GM12873 (cell line): ENCODE data around the gene PBRM1.

Experiments
- TF ChIP-seq, protein P1 (sequence below): IDR thresholded peaks from 2 replicates; pipeline ENCODE4 v1.5.1; 2012; ENCODE audit warnings: low read depth, mild to moderate bottlenecking, moderate library complexity, low read length, control low read depth; ENCODE audit not compliant: insufficient read depth; ENCODE audit errors: missing control alignments

The PBRM1 gene

GRCh38 chr3:52710512-52710911, 24.8 kb upstream of the PBRM1 start:
- TF ChIP-seq, protein P1, sequence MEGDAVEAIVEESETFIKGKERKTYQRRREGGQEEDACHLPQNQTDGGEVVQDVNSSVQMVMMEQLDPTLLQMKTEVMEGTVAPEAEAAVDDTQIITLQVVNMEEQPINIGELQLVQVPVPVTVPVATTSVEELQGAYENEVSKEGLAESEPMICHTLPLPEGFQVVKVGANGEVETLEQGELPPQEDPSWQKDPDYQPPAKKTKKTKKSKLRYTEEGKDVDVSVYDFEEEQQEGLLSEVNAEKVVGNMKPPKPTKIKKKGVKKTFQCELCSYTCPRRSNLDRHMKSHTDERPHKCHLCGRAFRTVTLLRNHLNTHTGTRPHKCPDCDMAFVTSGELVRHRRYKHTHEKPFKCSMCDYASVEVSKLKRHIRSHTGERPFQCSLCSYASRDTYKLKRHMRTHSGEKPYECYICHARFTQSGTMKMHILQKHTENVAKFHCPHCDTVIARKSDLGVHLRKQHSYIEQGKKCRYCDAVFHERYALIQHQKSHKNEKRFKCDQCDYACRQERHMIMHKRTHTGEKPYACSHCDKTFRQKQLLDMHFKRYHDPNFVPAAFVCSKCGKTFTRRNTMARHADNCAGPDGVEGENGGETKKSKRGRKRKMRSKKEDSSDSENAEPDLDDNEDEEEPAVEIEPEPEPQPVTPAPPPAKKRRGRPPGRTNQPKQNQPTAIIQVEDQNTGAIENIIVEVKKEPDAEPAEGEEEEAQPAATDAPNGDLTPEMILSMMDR = no peak

- TF ChIP-seq, protein P1 = no peak
These were observed 21.9 kb upstream of the PBRM1 start for GRCh38 chr3:52707585-52707984.

DNA sequence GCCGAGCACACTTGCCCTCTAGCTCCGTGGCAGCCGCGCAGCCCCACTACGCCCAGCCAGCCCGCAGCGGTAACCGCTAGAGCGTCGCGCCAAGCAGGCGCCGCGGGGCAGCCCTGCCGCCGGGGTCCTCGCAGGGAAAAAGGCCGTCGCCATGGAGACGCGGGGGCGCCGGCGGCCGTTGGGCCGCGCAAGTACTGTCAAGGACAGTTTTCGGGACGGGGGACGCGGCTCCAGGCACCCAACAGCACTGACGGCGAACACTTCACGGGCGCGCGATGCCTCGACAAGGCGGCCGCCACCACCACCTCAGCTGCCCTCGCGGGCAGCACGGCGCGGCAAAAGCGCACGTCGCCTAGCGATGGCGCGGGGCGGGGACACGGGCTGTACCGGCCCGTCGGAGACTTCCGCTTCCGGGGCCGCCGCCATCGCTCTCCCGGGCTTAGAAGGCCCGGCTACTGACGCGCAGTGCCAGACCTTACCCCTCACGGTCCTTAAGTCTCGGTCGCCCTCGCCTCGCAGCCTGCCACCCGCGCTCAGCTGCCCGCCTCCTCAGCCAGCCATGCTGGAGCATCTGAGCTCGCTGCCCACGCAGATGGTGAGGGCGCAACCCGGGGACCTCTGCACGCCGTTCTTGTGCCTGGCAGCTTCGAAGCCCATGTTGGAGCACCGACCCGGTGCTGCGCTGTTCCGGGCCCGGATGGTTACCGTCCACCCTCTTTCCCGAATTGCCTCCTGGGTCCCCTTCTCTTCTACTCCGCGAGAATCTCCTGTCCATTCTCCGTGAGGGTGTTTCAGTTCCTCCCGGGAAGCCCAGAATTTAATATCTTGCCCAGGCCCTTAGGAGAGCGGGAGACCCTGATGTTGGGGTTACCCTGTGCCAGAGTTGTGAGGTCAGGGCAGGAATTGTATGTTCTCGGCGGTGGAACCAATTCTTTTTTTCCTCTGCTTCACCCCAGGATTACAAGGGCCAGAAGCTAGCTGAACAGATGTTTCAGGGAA, 20.3 kb upstream of the PBRM1 start, which contains the start of the genes GLT8D1 and SPCS1:
Gene GLT8D1, minus strand, starts transcription at position 104 of the 999 bp plus-strand sequence. CDS start 5,331 bp downstream, outside the sequence.
Gene SPCS1, plus strand, starts transcription at position 419 of the 999 bp plus-strand sequence. Its CDS starts 141 bp downstream, at position 560.
- TF ChIP-seq, protein P1 = no peak

GRCh38 chr3:52705438-52705687, 19.6 kb upstream of the PBRM1 start:
- TF ChIP-seq, protein P1 = no peak

DNA sequence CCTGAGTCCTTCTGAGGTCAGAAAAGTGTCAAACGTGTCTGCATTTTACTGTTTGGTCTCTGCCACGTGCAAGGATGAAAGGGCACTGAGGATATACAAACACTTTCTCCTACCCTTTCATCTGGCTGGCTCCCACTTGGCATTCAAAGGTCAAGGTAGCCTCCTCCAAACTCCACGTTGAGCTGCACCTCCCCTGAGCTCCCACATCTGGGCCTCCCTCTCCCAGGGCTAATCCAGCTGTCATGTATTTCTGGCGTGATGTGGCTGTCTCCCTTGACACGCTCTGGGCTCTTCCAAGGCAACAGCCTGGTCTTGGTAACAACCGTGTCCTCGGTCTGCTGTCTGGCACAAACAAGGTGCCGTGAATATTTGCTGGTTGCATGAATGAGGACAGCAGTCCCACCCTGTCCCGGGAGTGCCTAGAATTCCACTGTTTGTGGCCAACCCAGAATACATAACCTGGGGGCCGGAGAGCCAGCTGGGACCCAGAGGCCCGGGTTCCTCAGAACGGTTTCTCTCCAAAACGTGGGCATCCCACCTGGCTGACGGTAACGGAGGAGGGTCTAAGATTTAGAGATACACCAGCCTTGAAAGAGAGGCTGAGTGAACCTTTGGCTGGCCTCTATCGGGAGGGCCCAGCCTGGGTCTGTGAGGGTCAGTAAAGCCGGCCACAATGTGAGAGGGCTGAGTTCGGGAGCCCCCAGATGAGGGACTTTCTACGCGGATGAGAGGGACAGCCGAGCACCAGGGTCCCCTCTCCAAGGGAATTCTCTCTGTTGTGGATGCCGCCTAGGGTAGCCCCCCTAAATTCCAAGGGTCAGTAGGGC, 19.1 kb upstream of the PBRM1 start:
- TF ChIP-seq, protein P1 = no peak

DNA sequence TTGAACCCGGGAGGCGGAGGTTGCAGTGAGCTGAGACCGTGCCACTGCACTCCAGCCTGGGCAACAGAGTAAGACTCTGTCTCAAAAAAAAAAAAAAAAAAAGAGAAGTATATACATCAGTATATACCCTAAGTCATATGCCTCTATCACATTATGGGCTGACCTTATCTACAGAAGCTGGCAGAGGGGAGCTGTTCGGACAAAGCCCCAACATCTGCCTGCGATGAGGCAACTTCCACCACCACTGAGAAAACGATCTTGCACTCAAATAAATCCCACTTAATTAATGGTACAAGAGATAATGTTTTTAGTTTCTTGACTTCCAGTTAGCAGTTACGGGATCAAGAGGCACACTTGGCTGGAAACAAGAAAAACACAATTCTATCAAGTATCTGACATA, 17.6 kb upstream of the PBRM1 start:
- TF ChIP-seq, protein P1 = no peak

DNA sequence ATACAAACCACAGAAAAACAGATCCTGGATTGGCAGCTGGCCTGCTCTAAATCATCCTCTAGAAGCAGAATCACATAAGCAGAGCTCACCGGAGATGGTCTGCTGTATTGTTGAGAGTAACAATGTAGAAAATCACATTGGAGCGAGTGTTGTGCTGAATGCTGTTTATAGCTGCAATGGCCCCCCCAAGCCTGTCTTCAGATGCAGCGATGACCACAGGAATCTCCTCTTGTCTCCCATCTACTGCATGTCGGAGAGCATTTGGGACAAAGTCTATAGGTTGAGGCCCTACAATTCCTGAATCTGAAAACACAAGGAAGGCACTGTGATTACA, 11.9 kb upstream of the PBRM1 start:
- TF ChIP-seq, protein P1 = no peak
